Endodermal cell (in vitro differentiated cells): Measurements from ENCODE around the gene NEDD4L. TPM values are rescaled to one million over a fixed set of nuclear protein-coding genes. Genes with fewer than 3 reads are reported as not detected.

Experiments
- DNase-seq: peaks from one replicate; pipeline ENCODE4 v3.0.0-alpha.2; 2017
- H3K27ac ChIP-seq: 2 replicates; pipeline ENCODE4 v1.5.1; 2013; ENCODE audit warnings: mild to moderate bottlenecking, low read depth, low read length, moderate library complexity
- H3K27me3 ChIP-seq: 2 replicates; pipeline ENCODE4 v1.6.1; 2013; ENCODE audit warnings: mild to moderate bottlenecking, low read length, moderate library complexity; ENCODE audit not compliant: insufficient read depth, control insufficient read depth, poor library complexity, severe bottlenecking
- H3K36me3 ChIP-seq: 2 replicates; pipeline ENCODE4 v1.7.0; 2013; ENCODE audit warnings: mild to moderate bottlenecking, low read length, moderate library complexity; ENCODE audit not compliant: control insufficient read depth, insufficient read depth
- H3K4me1 ChIP-seq: one replicate; pipeline ENCODE4 v1.7.0; 2013; ENCODE audit warnings: low read length; ENCODE audit not compliant: control insufficient read depth, insufficient read depth
- H3K4me3 ChIP-seq: 2 replicates; pipeline ENCODE4 v1.5.1; 2013; ENCODE audit warnings: mild to moderate bottlenecking, low read length, moderate library complexity
- H3K9ac ChIP-seq: 2 replicates; pipeline ENCODE4 v1.6.1; 2013; ENCODE audit warnings: mild to moderate bottlenecking, low read length, moderate library complexity; ENCODE audit not compliant: poor library complexity, severe bottlenecking; ENCODE audit errors: extremely low read depth
- H3K9me3 ChIP-seq: 2 replicates; pipeline ENCODE4 v1.6.1; 2013; ENCODE audit warnings: mild to moderate bottlenecking, low read length, moderate library complexity; ENCODE audit not compliant: control insufficient read depth
- H3K27ac Mint-ChIP-seq: 2 replicates; pipeline ENCODE4 v1.8.0; 2020; ENCODE audit warnings: mixed read lengths
- H3K27me3 Mint-ChIP-seq: 2 replicates; pipeline ENCODE4 v1.8.0; 2021; ENCODE audit warnings: mild to moderate bottlenecking, mixed read lengths; ENCODE audit not compliant: insufficient read depth
- H3K36me3 Mint-ChIP-seq: 2 replicates; pipeline ENCODE4 v1.8.0; 2020; ENCODE audit warnings: low read depth, mixed read lengths
- H3K4me1 Mint-ChIP-seq: 2 replicates; pipeline ENCODE4 v1.8.0; 2020; ENCODE audit warnings: mixed read lengths
- H3K4me3 Mint-ChIP-seq: 2 replicates; pipeline ENCODE4 v1.8.0; 2020; ENCODE audit warnings: mild to moderate bottlenecking, moderate library complexity, mixed read lengths
- H3K9me3 Mint-ChIP-seq: 2 replicates; pipeline ENCODE4 v1.8.0; 2020; ENCODE audit warnings: mild to moderate bottlenecking, mixed read lengths
- CTCF ChIP-seq: fragments of 200-600 bp; sonication (generic); conservative IDR thresholded peaks from 2 replicates; pipeline ENCODE4 v1.5.0; 2021; ENCODE audit warnings: antibody characterized with exemption, mild to moderate bottlenecking
- WGBS, 2 experiments: methylation state at CpG; one replicate each; pipeline versions ENCODE4 v1.1.5 to v1.1.7; 2013; ENCODE audit warnings: missing lambda C conversion rate in 2 of 2, mixed read lengths in 1 of 2; ENCODE audit not compliant: insufficient coverage in 1 of 2, insufficient read length in 1 of 2; 5-methylcytosine and 5-hydroxymethylcytosine counted together
- total RNA-seq, 2 donors: library from RNA; stranded (reverse); fragmentation: NEBNext Ultra II Directional in 1 of 2; extraction: Animal tissue kit (Norgen Biotek cat#: 25700) in 1 of 2; gene quantifications; 2 replicates in 1 of 2; 3 replicates in 1 of 2; pipeline ENCODE4 v1.2.1, GENCODE V29; 2021

The NEDD4L gene
- total RNA-seq, 2 donors from 2014 or later, result 70.5 to 75.3 TPM

DNA sequence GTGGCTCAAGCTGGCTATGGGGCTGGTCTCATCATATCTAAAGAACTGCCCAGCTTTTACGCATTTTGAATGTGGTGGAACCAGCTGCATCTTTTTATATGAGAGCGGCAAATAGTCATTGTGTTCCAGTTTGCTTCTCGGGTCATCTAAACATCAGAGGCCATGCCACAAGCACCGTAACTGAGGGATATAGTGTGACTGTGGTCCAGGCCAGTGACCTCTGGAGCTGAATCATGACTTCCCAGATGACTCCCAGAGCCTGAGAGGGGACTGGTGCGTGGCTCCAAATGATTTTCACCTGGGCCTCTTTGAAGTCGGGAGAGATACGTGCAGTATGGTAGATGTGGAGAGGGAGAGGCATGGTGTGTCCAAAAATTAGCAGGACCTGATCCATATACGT, 271.0 kb downstream of the NEDD4L start:
- Histone ChIP-seq H3K27me3 (peaks cover 48% of the 10 kb centered on the region), H3K4me1 (no peaks in the 10 kb centered on the region), H3K36me3 (no peaks in the 10 kb centered on the region), H3K9me3 (no peaks in the 10 kb centered on the region), H3K9ac (no peak overlapping the region), H3K4me3 (no peak overlapping the region), H3K27ac (no peak overlapping the region)
- no peak overlapping the region for H3K4me3 Mint-ChIP-seq
- DNase-seq, result no peak
- no peak for TF ChIP-seq CTCF
- no peak overlapping the region for H3K27ac Mint-ChIP-seq
- WGBS, 2 experiments, result 88 to 90% methylated on average over 8 of the region's 8 CpGs
- H3K36me3 Mint-ChIP-seq, result peaks cover 10% of the 10 kb centered on the region
- no peaks in the 10 kb centered on the region for H3K9me3 Mint-ChIP-seq
- H3K4me1 Mint-ChIP-seq, result peaks cover 33% of the 10 kb centered on the region
- H3K27me3 Mint-ChIP-seq, result peaks cover 41% of the 10 kb centered on the region

DNA sequence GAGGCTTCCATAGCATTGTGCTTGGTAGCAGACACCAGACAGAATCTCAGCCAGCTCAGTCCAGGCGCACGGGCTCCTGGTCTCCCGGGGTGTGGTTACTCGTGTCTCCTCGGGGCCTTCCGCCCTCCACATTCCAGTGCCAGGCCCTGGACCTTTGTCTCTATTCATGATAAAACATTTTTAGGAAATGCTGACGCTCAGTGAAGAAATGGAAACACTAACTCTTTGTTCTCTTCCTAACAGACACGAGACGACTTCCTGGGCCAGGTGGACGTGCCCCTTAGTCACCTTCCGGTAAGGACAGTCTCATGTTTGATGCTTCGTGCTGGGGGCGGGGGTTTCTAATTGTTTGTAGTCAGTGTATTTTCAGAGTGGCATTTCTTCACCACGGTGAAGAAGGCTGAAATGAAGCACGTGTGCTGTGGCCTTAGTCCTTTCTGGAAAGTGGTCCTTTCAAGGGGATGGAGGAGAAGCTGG, 271.8 kb downstream of the NEDD4L start:
- H3K27me3 Mint-ChIP-seq, result peaks cover 41% of the 10 kb centered on the region
- H3K4me3 Mint-ChIP-seq, result no peak overlapping the region
- 85 to 89% methylated on average over 11 to 15 of the region's 15 CpGs for WGBS, 2 experiments

DNA sequence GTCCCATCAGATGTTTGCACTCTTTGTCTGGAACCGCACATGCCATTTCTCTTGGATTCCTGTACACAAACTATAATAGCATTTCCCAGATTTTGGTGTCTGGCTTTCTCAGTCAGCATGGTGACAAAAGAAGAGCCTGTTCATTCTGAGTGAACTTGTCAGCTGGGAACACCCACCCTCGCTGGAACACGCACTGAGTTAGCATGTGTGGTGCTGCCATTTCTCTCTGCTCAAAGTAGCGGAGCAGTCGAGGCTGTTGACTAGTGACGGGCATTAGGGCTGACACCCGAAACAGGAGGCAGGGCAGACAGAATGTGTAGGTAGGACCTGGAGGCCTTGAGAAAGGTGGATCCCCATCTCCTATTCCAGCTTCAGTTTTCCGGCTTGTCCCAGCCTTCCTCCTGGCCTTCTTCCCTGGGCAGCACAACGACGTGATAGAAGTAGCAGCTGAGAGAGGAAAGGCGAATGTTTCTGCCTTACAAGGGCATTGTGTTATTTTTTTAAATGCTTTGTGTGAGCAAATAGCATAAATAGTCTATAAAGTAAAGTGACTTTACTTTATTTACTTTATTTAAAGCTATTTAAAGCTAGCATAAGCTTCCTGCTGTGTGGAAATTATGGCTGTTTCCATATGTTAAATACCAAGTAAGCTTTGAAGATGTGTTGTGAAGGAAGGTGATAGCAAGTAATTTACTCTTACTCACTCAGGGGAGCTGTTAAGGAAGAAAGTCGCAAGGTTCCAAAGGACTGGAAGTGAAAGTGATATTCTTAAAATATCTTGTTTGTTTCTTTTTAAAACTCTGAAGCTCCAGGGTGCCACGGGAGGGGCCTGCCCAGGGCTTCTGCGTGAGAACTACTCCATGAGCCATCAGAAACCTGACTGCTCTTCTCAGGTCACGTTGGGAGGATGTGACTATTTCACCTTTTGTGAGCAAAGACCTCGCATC, 272.6 kb downstream of the NEDD4L start:
- 76 to 88% methylated on average over 11 to 16 of the region's 16 CpGs for WGBS, 2 experiments
- H3K27ac Mint-ChIP-seq, result no peak overlapping the region
- H3K9ac ChIP-seq, result no peak overlapping the region

More for the DNA sequence above, 271.8 kb downstream of the NEDD4L start:
- Mint-ChIP-seq H3K27ac (no peak overlapping the region), H3K9me3 (no peaks in the 10 kb centered on the region), H3K4me1 (peaks cover 33% of the 10 kb centered on the region), H3K36me3 (peaks cover 10% of the 10 kb centered on the region)
- no peak overlapping the region for H3K27ac ChIP-seq
- H3K9ac ChIP-seq, result no peak overlapping the region
- DNase-seq, result no peak
- H3K36me3 ChIP-seq, result no peaks in the 10 kb centered on the region
- H3K4me1 ChIP-seq, result no peaks in the 10 kb centered on the region
- no peaks in the 10 kb centered on the region for H3K9me3 ChIP-seq
- H3K27me3 ChIP-seq, result peaks cover 48% of the 10 kb centered on the region
- no peak overlapping the region for H3K4me3 ChIP-seq
- TF ChIP-seq CTCF, result no peak

More for the DNA sequence above, 272.6 kb downstream of the NEDD4L start:
- Histone ChIP-seq H3K36me3 (no peaks in the 10 kb centered on the region), H3K27ac (no peak overlapping the region), H3K27me3 (peaks cover 48% of the 10 kb centered on the region), H3K4me3 (no peak overlapping the region), H3K9me3 (no peaks in the 10 kb centered on the region), H3K4me1 (no peaks in the 10 kb centered on the region)
- Mint-ChIP-seq H3K4me1 (peaks cover 33% of the 10 kb centered on the region), H3K27me3 (peaks cover 41% of the 10 kb centered on the region), H3K9me3 (no peaks in the 10 kb centered on the region), H3K36me3 (peaks cover 10% of the 10 kb centered on the region), H3K4me3 (no peak overlapping the region)
- no peak for TF ChIP-seq CTCF
- peak; percentile 66 for DNase-seq
